ENCODE data around the gene HMGCS1. TPM values are rescaled to one million over a fixed set of nuclear protein-coding genes. Genes with fewer than 3 reads are reported as not detected.

Gene HMGCS1
- total and polyA plus RNA-seq, 9 of the 15 experiments (the other 6 are each of a cell fraction or from before 2014, with no cell fraction given), result 43.7 to 337 (median 111) TPM

DNA sequence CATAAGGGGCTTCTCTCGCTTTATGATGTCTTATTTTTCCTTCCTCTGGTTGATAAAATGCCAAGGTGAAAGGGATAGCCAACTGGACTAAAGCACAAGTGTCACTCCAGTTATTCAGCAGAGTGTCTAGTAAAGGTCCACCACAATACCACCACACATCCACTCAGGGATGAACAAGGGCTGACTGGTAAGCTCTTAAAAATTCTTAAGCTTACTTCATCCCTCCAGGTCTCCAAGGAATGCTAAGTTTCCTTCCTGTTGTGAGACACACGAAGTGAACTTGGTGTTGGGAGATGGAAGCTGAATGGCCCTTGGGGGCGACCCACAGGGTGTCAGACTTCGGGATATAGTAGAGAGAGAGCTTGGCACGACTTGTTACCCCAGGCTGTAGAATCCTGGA is 3.2 kb upstream of the HMGCS1 start (continued):
- TF ChIP-seq HIVEP1 (CRISPR knock-in tag; IDR thresholded peaks at IDR 0.05) (no peak), MCM3 (IDR thresholded peaks at IDR 0.05) (no peak), NFATC3 (IDR thresholded peaks at IDR 0.05) (no peak), ZNF79 (CRISPR knock-in tag; IDR thresholded peaks at IDR 0.05; ENCODE audit: low read depth) (no peak), RFX7 (CRISPR knock-in tag; IDR thresholded peaks at IDR 0.05) (no peak), CBX5 (IDR thresholded peaks at IDR 0.05; ENCODE audit: borderline replicate concordance, low read depth) (no peak)
- TF ChIP-seq, protein P1, sequence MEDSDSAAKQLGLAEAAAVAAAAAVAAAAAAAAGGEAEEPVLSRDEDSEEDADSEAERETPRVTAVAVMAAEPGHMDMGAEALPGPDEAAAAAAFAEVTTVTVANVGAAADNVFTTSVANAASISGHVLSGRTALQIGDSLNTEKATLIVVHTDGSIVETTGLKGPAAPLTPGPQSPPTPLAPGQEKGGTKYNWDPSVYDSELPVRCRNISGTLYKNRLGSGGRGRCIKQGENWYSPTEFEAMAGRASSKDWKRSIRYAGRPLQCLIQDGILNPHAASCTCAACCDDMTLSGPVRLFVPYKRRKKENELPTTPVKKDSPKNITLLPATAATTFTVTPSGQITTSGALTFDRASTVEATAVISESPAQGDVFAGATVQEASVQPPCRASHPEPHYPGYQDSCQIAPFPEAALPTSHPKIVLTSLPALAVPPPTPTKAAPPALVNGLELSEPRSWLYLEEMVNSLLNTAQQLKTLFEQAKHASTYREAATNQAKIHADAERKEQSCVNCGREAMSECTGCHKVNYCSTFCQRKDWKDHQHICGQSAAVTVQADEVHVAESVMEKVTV (CRISPR knock-in tag; IDR thresholded peaks at IDR 0.05), result no peak
- TF ChIP-seq, protein P2, sequence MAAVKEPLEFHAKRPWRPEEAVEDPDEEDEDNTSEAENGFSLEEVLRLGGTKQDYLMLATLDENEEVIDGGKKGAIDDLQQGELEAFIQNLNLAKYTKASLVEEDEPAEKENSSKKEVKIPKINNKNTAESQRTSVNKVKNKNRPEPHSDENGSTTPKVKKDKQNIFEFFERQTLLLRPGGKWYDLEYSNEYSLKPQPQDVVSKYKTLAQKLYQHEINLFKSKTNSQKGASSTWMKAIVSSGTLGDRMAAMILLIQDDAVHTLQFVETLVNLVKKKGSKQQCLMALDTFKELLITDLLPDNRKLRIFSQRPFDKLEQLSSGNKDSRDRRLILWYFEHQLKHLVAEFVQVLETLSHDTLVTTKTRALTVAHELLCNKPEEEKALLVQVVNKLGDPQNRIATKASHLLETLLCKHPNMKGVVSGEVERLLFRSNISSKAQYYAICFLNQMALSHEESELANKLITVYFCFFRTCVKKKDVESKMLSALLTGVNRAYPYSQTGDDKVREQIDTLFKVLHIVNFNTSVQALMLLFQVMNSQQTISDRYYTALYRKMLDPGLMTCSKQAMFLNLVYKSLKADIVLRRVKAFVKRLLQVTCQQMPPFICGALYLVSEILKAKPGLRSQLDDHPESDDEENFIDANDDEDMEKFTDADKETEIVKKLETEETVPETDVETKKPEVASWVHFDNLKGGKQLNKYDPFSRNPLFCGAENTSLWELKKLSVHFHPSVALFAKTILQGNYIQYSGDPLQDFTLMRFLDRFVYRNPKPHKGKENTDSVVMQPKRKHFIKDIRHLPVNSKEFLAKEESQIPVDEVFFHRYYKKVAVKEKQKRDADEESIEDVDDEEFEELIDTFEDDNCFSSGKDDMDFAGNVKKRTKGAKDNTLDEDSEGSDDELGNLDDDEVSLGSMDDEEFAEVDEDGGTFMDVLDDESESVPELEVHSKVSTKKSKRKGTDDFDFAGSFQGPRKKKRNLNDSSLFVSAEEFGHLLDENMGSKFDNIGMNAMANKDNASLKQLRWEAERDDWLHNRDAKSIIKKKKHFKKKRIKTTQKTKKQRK (IDR thresholded peaks at IDR 0.05; ENCODE audit: borderline replicate concordance, low read depth, low read length), result no peak
